Dedifferentiated amniotic fluid mesenchymal stem cell (primary cell): ENCODE results near the gene MDFI.
"Not testable (repeated sequence)": the region's sequence is repeated elsewhere in the genome, so short reads cannot be mapped to it uniquely, and the experiment has no call there.

Experiments
- DNase-seq: peaks from one replicate; pipeline ENCODE4 v3.0.0-alpha.2; 2016; ENCODE audit errors: extremely low spot score

Gene MDFI

DNA sequence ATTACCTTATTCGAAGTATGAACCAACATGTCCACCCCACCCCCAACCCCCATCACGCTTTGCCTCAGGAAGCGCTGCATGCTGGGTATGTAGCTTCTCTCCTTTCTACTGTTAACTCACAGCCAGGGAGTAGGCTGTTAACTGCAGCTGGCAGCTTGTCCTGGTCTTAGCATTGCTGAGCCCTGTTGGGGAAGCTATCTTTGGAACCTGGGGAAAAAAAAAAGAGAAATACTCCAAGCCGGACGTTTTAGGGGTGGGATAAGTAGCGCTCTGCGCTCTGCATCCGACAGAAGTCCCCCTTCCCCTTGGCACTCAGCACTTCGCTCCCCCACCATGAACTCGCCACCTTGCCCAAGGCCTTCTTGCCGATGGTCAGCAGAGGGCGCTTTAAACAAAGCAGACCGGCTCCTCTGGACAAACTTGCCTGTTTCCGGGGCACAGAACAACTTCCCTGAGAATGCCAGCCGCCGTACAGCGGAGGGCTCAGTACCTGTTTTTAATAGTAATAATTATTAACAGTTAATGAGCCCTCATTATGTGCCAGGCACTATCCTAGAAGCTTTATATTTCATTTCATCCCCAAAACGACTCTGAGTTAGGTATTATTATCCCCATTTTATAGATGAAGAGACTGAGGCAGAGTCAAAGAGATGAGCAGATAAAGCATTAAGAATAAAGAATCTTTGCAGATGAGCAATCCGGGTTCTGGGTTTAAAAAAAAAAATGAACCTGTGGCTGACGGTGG, 35.2 kb upstream of the MDFI start:
- peak; percentile 76 for DNase-seq

DNA sequence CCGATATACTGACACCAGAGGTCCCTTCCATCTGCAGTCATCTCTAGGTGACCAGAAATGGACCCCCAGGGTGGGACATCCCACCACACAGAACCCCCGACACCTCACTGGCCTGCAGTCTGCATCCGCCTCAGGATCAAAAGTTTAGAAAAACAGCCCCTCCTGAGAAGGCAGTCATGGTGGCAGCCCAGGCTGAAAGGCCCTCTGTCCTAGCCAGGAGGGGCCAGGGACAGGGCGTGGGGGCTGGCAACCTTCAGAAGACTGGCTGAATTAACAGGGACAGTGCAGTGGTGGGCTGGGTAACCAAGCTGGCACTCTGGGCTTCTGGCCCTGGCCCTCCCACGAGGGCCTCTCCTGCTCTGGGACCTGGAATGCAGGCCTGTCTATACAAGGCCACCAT, 34.3 kb upstream of the MDFI start:
- DNase-seq: no peak

DNA sequence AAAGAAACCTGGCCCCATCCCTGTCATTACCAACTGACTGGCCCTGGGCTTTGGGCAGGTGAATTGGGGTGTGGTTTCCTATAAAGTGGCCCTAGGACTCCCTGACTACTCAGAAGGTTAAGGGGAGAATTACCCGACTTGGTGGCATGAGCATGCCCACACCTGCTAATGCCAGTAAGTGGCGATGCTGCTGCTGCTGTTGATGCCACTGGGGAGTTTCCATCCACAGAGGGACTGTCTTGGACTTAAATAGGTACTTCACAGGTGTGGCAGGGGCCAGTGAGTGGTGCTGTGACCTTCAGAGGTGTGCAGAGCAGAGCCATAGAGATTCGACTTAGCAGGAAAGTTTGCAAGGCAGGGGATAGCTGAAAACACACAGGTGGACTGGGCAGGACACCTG, 32.6 kb upstream of the MDFI start:
- DNase-seq: no peak

DNA sequence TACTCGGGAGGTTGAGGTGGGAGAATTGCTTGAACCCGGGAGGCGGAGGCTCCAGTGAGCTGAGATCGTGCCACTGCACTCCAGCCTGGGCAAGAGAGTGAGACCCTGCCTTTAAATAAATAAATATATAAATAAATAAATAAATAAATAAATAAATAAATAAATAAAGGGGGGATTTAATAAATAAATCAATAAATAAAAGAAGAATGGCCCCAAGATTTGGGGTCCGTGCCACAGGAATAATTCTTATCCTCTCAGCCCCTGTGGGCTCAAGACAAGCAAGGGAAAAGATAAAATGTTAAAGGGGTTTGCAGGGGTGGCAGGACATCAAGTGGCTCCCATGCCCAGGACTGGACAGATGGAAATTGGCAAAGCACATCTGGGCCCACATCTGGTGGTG, 31.2 kb upstream of the MDFI start:
- DNase-seq: no peak

DNA sequence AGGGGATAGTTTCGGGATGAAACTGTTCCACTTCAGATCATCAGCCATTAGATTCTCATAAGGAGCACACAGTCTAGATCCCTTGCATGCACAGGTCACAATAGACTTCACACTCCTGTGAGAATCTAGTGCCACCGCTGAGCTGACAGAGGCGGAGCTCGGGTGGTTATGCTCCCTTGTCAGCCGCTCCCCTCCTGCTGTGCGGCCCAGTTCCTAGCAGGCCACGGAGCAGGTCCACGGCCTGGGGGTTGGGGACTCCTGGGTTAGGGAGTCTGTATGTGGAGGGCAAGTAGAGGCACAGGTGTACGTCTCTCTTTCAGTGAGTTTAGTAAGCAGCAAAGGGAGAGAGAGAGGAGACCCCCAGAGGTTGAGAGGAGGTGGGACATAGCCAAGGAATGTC, 30.5 kb upstream of the MDFI start:
- no peak for DNase-seq

DNA sequence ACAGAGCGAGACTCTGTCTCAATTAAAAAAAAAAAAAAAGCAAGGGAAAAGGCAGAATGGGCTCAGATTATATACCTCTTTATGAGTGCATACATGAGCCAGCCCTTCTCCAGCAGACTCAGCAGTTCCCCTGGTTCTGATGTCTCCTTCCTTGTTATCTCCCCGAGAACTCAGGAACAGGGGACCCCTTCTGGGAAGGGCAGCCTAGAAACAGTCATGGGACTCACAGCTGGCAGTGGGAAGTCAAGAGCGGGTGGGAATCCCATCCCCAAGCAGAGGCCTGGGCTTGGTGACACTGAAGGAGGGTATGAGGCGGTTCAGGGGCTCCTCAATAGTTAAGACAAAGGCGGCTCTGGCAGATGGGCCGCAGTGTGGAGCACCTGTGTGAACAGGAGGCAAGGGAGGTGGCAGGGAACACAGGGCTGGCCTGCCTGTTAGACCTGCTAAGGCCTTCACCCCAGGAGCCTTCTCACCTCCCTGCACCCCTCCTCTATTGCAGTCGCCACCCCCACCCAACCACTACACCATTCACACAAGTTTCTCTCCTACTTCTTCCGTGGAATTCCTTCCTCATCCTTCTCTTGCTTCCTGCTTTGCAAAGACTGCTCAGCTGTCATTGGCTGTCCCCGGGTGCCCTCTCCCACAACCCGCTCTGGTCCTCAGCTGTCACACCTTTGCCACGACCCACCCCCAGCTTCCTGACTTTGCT, 29.7 kb upstream of the MDFI start:
- DNase-seq: no peak

DNA sequence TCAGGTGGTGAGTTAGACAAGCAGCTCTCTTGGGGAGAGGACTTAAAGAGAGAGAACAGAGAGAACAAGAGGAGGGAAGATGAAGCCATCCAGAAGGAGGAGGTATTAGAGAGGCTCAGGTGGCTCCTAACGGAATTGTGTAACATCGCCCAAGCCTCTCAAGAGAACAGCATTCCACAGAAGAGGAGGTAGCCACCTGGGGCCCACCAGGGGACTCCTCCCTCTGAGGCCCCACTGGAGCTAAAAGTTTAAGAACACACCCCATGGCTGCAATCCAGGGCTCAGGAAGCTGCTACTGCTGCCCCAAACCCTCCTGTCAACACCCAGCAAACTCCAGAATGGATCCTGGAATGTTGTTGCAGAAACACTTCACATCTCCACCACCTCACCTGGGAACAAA, 23.6 kb upstream of the MDFI start:
- DNase-seq: no peak

DNA sequence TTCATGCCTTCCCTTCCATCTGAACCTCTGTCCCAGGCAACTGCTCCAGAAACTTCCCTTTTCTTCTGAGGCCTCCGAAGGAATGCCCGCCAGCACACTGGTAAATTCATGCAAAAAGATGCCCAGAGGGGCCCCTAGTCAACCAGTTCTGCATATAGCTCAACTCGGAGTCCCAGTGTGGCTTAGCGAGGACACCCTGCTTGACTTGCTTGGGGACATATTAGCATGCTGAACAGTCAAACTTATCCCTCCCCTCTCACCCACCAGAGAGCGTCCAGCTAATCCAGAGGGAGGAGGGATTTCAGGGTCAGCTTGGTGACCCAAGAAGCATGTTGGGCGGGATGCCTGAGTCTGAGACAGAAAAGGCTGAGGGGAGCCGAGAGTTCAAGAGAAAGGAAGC, 23.0 kb upstream of the MDFI start:
- DNase-seq: no peak

DNA sequence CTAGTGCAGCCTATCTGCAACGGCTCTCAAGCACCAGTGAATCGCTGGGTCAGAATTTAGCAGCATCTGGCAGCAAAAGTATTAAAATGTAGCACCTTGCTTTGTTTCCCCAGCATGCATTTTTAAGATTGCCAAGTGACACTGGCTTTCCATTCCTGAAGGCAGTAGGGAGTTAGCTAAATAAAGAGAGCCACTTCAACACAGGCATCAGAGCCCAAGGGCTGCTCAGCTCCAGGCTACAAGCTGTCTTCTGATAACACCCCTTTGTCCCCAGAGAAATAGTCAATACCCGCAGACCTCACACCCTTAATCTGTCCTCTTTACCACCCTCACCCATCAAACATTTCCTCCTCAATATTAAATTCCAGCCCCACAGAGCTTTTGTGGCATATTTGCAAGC, 19.7 kb upstream of the MDFI start:
- no peak for DNase-seq

DNA sequence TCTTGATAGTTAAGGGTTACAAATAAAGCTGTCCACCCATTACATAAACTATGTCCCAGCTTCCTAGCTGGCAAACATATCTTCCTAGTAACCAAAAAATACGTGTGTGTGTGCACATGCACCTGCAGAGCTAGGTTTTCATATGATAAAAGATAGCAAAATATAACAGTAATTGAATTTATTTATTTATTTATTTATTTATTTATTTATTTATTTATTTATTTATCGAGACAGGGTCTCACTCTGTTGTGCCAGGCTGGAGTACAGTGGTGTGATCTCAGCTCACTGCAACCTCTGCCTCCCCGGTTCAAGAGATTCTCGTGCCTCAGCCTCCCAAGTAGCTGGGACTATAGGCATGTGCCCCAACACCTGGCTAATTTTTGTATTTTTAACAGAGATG, 19.1 kb upstream of the MDFI start:
- DNase-seq: not testable (repeated sequence)

DNA sequence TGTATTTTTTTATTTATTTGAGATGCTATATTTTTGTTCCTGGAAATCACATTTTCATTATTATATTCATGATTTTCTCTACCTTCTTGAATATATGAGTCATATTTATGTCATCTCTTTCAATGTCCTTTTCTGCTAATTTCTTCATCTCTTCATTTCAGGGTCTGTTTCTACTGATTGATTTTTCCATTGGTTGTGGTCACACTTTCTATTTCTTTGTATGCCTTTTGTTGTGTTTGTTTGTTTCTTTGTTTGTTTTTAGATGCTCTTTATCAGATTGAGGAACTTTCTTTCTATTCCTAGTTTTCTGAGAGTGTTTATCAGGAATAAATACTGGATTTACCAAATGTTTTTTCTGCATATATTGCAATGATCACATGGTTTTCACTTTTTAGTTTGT, 16.9 kb upstream of the MDFI start:
- no peak for DNase-seq

DNA sequence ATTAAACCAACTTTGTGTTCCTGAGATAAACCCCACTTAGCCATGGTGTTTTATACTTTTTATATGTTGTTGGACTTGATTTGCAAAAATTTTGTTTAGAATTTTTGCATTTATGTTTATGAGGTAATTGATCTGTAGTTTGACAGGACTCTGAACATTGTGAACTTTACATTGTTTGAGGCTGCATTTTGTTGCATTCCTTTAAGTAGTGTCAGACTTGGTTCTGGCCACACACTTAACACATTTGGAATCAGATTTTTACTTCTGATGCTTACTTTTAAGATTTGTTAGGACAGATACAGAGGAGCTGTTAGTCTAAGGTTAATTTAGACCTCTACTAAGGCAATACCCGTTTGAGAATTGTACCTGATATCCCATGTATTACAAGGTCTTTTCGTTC, 16.5 kb upstream of the MDFI start:
- no peak for DNase-seq

DNA sequence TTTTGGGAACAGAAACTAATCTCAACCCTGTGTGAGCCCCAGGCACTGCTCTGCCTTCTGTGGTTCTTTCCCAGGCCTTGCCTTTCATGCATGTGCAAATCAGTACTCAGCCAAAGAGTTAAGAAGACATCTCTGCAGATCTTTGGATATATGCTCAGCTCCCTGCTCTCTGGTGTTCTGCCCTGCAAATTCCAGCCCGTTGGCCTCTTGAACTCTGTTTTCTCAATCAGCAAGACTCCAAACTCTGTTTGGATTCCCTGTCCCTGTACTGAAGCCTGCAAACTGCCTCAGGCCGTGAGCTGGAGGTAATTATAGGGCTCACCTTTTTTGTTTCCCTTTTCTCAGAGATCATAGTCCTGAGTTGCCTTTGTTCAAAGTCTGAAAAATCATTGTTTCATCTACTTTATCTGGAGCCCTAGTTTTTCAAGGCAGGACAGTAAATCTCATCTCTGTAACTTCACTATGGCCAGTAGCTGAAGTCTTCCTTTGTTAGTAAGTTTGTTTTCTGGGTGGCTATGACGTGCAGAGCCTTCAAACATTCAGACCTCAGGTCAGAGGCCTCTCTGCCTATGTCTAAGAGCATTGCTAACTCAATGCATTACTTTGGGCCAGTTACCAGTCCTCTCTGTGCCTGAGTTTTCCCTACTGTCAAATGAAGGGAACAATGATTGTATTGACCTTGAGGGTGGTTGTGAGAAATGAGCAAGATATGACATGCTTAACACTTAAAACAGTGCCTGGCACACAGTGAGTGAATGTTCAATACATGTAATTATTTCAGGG, 15.9 kb upstream of the MDFI start:
- DNase-seq: no peak

DNA sequence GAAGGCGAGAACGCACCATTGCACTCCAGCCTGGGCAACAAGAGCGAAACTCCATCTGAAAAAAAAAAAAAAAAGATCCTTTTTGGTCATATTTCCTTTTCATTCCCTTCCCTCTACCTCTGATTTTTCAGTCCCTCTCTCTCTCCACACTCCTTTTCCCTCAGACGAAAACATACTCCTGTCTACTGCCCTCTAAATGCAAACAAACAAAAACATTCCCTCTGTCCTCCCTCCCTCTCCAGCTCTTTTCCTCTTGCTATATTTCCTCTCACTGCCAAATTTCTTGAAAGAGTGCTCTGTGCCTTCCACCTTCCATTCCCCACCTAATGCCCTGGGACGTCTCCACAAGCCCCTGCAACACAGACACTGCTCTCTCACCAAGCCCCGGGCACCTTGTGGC, 14.9 kb upstream of the MDFI start:
- DNase-seq: no peak

DNA sequence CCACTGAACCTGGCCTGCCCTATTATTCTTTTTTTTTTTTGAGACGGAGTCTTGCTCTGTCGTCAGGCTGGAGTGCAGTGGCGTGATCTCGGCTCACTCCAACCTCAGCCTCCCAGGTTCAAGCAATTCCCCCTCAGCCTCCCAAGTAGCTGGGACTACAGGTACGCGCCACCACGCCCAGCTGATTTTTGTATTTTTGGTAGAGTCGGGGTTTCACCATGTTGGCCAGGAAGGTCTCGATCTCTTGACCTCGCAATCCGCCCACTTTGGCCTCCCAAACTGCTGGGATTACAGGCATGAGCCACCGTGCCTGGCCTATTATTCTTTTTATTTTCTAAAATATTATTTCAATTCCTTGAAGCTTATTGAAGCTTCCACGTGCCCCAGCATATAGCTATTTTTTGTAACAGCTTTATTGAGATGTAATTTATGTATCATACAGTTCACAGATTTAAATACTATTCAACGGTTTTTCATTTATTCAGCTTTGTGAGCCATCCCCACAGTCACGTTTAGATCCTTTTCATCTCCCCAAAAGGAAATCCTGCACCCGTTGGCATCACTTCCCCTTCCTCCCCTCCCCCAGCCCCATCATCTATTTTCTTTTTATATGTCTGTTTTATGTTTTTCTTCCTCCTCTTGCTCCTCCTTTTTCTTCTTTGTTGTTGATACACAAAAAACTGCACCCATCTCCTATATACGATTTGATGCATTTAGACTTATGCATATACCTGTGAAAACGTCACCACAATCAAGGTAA, 13.5 kb upstream of the MDFI start:
- DNase-seq: no peak

DNA sequence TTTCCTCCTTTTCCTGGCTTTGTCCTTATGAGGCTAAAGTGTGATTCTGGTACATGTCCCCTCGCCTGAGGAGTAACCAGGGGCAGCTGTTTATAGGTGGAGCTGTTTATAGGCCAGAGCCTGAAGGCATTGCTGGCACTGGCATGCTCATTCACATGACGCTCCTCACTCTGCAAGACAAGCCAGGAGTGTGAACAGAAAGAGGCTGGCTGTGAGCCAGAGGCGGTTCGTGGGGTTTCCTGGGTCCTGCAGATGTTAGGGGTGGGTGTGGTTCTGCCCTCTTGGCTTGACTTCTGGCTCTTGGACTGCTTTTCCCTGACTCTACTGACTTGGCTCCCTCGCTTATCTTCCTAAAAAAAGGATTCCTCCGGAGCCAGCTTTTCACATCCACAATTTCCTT, 12.8 kb upstream of the MDFI start:
- no peak for DNase-seq

DNA sequence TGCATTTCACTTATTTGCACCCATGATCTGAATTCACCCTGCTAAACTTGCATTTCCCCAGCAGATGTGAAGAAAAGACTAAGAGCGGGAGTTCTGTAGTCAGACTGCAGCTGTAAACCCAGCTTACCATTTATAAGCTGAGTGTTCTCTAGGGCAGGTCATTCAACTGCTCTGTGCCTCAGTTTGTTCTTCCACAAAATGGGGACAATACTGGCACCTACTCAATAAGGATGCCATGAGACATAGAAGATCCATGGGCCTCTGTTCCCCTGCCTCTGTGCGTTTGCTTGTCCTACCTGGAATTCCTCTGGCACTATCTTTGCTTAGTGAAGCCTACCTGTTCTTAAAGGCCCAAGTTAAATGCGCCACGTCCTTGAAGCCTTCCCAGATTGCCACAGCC, 12.2 kb upstream of the MDFI start:
- no peak for DNase-seq

DNA sequence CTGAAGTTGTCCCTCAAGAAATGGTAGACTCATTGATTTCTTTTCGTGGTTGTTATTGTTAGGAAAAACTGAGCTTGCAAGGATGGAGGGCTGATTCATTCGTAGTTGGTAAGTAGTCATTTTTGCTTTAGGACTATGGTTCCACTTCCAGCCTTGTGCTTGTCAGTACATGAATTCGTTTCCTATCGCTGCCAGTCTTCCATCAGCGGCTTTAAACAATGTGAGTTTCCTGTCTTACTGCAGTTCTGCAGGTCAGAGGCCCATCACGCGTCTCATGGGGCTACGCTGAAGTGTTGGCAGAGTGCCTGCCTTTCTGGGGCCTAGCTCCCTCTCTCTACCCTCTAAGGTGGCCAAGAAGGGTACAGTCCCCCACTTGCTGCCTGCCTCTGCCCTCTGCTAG, 11.4 kb upstream of the MDFI start:
- DNase-seq: no peak

DNA sequence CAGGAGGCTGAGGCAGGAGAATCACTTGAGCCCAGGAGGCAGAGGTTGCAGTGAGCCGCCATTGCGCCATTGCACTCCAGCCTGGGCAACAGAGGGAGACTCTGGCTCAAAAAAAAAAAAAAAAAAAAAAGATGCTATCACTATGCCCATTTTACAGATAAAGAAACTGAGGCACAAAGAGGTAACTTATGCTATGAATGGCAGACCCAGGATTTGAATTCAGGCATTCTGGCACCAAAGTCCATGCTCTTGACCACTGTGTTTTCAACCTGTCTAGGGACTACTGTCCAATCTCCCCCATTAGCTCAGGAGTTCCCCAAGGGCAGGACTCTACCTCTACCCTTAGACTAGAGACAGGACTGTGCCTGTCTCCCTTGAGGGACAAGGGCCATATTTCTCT, 9.1 kb upstream of the MDFI start:
- no peak for DNase-seq

DNA sequence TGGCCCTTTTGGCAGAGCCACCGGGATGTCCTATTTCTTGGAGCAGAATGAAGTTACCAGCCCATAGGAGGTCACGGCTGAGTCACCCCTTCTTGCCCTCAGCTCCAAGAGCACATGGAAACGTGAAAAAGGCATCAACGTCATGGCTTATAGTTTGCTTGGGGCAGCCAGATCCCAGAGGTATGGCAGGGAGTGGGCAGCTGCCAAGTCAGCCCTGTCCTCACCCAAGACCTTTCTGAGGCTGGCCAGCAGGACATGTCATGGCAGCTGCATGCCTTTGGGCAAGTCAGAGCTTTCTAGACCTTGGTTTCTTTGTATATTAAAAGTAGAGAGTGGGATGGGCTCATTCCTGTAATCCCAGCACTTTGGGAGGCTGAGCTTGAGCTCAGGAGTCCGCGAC, 8.2 kb upstream of the MDFI start:
- no peak for DNase-seq

DNA sequence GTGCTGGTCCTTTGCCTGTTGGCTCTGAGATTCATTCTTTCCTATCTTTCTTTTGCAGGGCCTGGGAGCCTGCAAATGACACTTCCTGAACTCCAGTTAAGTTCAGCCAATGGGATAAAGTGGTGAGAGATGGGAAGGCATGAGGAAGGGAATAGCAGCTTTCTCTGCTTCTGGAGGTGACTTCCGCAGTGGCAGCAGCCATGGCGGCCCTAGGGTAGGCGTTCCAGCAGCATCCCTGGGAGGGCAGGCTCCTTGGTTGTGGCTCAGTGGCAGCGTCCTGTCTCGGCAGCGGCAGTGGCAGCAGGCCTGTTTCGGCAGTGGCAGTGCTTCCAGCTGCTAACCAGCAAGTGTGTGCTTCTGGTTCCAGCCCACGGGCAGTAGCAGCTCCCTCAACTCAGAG, 7.3 kb upstream of the MDFI start:
- no peak for DNase-seq

DNA sequence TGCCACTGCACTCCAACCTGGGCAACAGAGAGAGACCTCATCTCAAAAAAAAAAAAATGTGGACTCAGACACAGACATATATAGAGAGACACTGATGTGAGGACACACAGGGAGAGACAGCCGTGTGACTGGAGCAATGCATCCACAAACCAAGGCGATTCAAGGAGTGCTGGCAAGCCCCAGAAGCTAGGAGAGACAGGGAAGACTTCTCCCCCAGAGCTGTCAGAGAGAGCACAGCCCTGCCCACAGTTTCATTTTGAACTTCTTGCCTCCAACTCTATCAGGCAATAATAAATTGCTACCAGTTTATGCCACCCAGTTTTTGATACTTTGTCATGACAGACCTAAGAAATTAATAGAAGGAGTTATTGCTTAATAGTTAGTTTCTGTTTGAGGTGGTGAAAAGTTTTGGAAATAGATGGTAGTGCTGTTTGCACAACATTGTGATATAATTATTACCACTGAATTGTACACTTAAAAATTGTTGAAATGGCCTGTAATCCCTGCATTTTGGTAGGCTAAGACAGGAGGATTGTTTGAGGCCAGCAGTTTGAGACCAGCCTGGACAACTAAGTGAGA, 5.1 kb upstream of the MDFI start:
- DNase-seq: no peak
